ENCODE results near the gene LAMA3.

The LAMA3 gene

DNA sequence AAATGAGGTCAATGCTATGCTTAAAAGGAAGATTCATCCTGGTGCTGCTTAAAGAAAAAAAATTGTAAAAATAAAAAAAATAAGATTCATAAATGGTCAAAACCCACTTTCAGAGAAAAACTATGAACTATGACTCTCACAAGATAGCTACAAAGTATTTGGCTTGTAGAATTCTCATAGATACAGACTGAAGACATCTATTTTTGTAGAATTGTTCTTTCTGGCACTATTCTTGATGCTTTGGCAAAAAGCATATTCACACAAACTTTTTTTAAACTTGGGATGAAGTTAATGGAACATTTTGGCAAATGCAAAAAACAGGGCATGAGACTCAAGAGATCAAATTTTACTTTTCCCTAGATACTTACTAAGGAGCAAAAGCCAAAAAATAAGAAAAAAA, 14.0 kb upstream of the LAMA3 start:
- Mint-ChIP-seq H3K4me1 (no peaks in the 10 kb centered on the region), H3K27me3 (ENCODE audit: low read depth, poor library complexity) (peaks cover 20% of the 10 kb centered on the region), H3K27ac (no peak overlapping the region), H3K36me3 (ENCODE audit: low read depth) (no peaks in the 10 kb centered on the region), H3K9me3 (no peaks in the 10 kb centered on the region), H3K4me3 (no peak overlapping the region)
- TF ChIP-seq, protein P1, sequence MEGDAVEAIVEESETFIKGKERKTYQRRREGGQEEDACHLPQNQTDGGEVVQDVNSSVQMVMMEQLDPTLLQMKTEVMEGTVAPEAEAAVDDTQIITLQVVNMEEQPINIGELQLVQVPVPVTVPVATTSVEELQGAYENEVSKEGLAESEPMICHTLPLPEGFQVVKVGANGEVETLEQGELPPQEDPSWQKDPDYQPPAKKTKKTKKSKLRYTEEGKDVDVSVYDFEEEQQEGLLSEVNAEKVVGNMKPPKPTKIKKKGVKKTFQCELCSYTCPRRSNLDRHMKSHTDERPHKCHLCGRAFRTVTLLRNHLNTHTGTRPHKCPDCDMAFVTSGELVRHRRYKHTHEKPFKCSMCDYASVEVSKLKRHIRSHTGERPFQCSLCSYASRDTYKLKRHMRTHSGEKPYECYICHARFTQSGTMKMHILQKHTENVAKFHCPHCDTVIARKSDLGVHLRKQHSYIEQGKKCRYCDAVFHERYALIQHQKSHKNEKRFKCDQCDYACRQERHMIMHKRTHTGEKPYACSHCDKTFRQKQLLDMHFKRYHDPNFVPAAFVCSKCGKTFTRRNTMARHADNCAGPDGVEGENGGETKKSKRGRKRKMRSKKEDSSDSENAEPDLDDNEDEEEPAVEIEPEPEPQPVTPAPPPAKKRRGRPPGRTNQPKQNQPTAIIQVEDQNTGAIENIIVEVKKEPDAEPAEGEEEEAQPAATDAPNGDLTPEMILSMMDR (IDR thresholded peaks at IDR 0.05) = no peak
- DNase-seq = no peak

DNA sequence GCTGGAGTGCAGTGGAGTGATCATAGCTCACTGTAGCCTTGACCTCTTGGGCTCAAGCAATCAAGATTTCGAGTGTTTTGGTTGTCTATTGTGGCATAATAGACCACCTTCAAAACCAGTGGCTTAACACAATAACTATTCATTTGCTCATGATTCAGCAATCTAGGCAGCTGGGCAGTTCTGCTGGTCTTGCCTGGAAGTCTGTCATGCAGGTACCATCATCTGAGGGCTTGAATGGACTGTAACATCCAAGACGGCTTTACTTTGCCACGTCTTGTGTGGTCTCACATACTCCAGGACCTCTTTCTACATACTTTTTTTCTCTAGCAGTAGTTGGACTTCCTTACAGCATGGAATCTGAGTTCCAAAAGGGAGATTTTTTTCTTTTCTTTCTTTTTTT, 13.4 kb upstream of the LAMA3 start:
- no peak for DNase-seq
- Mint-ChIP-seq H3K9me3 (no peaks in the 10 kb centered on the region), H3K36me3 (ENCODE audit: low read depth) (no peaks in the 10 kb centered on the region), H3K4me1 (no peaks in the 10 kb centered on the region), H3K27ac (no peak overlapping the region), H3K27me3 (ENCODE audit: low read depth, poor library complexity) (peaks cover 25% of the 10 kb centered on the region), H3K4me3 (no peak overlapping the region)
- TF ChIP-seq, protein P1 (IDR thresholded peaks at IDR 0.05) = no peak

DNA sequence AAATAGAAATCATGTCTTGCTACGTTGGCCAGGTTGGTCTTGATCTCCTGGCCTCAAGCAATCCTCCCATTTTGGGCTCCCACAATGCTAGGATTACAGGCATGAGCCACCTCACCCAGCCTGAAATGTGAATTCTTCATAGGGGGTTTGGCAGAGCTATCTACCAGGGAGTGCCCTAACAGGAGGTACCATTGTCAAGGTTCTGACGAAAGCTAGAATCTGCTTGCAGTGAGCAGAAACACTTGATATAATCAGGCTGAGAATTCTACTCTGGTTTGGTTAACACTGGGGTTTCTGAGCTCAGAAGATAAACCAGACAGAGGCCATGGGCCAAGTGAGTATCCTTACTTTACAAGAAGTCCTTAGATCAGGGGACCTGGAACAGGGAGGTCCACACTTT, 7.2 kb upstream of the LAMA3 start:
- DNase-seq = no peak
- Mint-ChIP-seq H3K4me3 (no peak overlapping the region), H3K27ac (no peak overlapping the region), H3K27me3 (ENCODE audit: low read depth, poor library complexity) (peaks cover 62% of the 10 kb centered on the region), H3K36me3 (ENCODE audit: low read depth) (no peaks in the 10 kb centered on the region), H3K9me3 (peaks cover 6% of the 10 kb centered on the region), H3K4me1 (no peaks in the 10 kb centered on the region)
- TF ChIP-seq, protein P1 (IDR thresholded peaks at IDR 0.05) = no peak

DNA sequence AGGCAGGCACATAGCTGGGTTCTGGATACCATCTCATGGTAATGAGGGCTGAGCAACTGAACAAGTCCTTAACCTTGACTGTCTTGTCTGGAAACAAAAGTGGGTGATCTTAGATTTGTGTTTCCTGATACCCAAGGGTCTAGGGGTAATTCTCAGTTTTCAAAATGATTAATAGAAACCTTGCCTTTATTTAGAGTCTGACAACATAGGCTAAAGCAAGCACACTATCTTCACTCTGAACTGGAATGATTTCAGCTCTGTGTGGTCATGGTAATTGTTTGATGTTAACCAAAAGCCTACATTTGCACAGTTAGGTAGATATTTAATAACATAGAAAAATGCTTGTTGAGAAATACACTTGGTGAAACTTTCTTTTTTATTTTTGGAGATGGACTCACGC, 6.8 kb upstream of the LAMA3 start:
- H3K4me1 Mint-ChIP-seq = no peaks in the 10 kb centered on the region
- no peak overlapping the region for H3K4me3 Mint-ChIP-seq
- TF ChIP-seq, protein P1 (IDR thresholded peaks at IDR 0.05) = no peak
- H3K36me3 Mint-ChIP-seq (ENCODE audit: low read depth) = no peaks in the 10 kb centered on the region
- no peak for DNase-seq
- H3K27ac Mint-ChIP-seq = no peak overlapping the region
- peaks cover 64% of the 10 kb centered on the region for H3K27me3 Mint-ChIP-seq (ENCODE audit: low read depth, poor library complexity)
- peaks cover 6% of the 10 kb centered on the region for H3K9me3 Mint-ChIP-seq

DNA sequence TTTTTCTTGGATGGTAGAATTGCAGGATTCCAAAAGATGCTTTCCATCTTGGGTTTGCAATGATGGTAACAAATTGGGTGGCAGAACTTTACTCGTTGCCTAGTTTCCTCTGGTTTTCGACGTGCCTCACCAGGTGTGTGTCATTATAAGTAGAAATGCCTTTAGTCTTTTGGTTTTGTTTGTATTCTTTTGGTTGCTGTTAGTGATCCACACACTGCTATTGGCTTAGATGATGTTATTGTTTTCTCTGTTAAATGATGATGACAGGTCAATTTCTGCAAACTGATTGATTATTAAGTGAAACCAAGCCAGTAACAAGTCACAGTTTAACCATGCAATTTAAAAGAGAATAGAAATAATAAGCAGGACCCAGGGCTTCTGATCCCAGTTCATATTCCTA, 6.1 kb upstream of the LAMA3 start:
- Mint-ChIP-seq H3K4me1 (no peaks in the 10 kb centered on the region), H3K9me3 (peaks cover 6% of the 10 kb centered on the region), H3K27ac (no peak overlapping the region), H3K36me3 (ENCODE audit: low read depth) (no peaks in the 10 kb centered on the region), H3K4me3 (no peak overlapping the region), H3K27me3 (ENCODE audit: low read depth, poor library complexity) (peaks cover 70% of the 10 kb centered on the region)
- TF ChIP-seq, protein P1 (IDR thresholded peaks at IDR 0.05) = no peak
- no peak for DNase-seq

DNA sequence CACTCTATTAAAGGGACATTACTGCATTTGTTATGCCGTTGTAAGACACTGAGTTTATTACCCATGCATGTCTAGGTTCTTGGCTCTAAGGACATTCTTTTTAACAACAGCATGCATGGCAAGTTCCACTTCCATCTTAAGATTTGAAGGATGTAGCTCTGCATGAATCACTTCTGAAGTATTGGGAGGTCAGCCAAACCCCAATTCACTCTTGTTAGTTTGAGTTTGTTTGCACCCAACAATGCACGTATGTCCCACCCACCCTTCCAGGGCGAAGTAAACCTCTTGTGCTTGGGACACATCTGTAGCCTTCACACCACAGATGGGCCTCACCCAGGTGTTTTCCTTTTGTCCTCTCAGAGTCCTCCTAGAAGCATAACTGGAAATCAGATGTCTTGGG, 5.6 kb upstream of the LAMA3 start:
- Mint-ChIP-seq H3K9me3 (peaks cover 6% of the 10 kb centered on the region), H3K4me1 (no peaks in the 10 kb centered on the region), H3K36me3 (ENCODE audit: low read depth) (no peaks in the 10 kb centered on the region), H3K4me3 (no peak overlapping the region), H3K27ac (no peak overlapping the region), H3K27me3 (ENCODE audit: low read depth, poor library complexity) (peaks cover 75% of the 10 kb centered on the region)
- TF ChIP-seq, protein P1 (IDR thresholded peaks at IDR 0.05) = no peak
- no peak for DNase-seq
